CD4-positive, CD25-positive, alpha-beta regulatory T cell (primary cell): ENCODE measurements around the gene ZBTB7A. TPM values are rescaled to one million over a fixed set of nuclear protein-coding genes. Genes with fewer than 3 reads are reported as not detected.

Experiments
- ATAC-seq, 2 donors: fragments of 150-1000 bp; cut with Tn5 transposase; one replicate each; pipeline ENCODE4 v1.10.0; 2021; ENCODE audit warnings: low read depth in 2 of 2, moderate number of reproducible peaks in 2 of 2, moderate library complexity in 1 of 2
- DNase-seq, 3 donors: peaks; one replicate each; pipeline versions ENCODE4 v3.0.0 to v3.0.0-alpha.2; 2012 to 2022; ENCODE audit warnings: mixed read lengths in 1 of 3
- H3K27ac ChIP-seq: one replicate; pipeline ENCODE4 v1.7.0; 2013; ENCODE audit warnings: mild to moderate bottlenecking, low read length; ENCODE audit not compliant: insufficient read depth, poor library complexity, severe bottlenecking
- H3K27me3 ChIP-seq: one replicate; pipeline ENCODE4 v1.7.0; 2013; ENCODE audit warnings: low read length; ENCODE audit not compliant: control insufficient read depth, insufficient read depth
- H3K36me3 ChIP-seq: one replicate; pipeline ENCODE4 v1.7.0; 2013; ENCODE audit warnings: mild to moderate bottlenecking, low read length, moderate library complexity; ENCODE audit not compliant: control insufficient read depth, insufficient read depth
- H3K4me1 ChIP-seq: 2 replicates; pipeline ENCODE4 v1.7.0; 2013; ENCODE audit warnings: mild to moderate bottlenecking, low read length; ENCODE audit not compliant: insufficient read depth, control insufficient read depth, poor library complexity, severe bottlenecking
- H3K4me3 ChIP-seq: one replicate; pipeline ENCODE4 v1.7.0; 2013; ENCODE audit warnings: low read depth, mild to moderate bottlenecking, low read length, moderate library complexity
- H3K9me3 ChIP-seq, 2 experiments: 1 replicate in 1 of 2; 2 replicates in 1 of 2; pipeline ENCODE4 v1.7.0; 2013; ENCODE audit warnings: low read length in 2 of 2, mild to moderate bottlenecking in 1 of 2, moderate library complexity in 1 of 2; ENCODE audit not compliant: control insufficient read depth in 2 of 2
- H3K27ac Mint-ChIP-seq, 3 donors: one replicate each; pipeline ENCODE4 v1.8.0; 2020 to 2022; ENCODE audit warnings: mild to moderate bottlenecking in 3 of 3, mixed read lengths in 3 of 3, moderate library complexity in 2 of 3
- H3K27me3 Mint-ChIP-seq: one replicate; pipeline ENCODE4 v1.8.0; 2022; ENCODE audit warnings: mild to moderate bottlenecking, mixed read lengths
- H3K36me3 Mint-ChIP-seq: one replicate; pipeline ENCODE4 v1.8.0; 2020; ENCODE audit warnings: mixed read lengths
- H3K4me1 Mint-ChIP-seq, 4 donors: one replicate each; pipeline ENCODE4 v1.8.0; 2020 to 2022; ENCODE audit warnings: mixed read lengths in 4 of 4, mild to moderate bottlenecking in 1 of 4
- H3K4me3 Mint-ChIP-seq, 4 donors: one replicate each; pipeline ENCODE4 v1.8.0; 2020 to 2022; ENCODE audit warnings: mild to moderate bottlenecking in 4 of 4, mixed read lengths in 4 of 4, moderate library complexity in 3 of 4
- H3K9me3 Mint-ChIP-seq, 7 donors: one replicate each; pipeline ENCODE4 v1.8.0; 2020 to 2022; ENCODE audit warnings: mixed read lengths in 7 of 7, mild to moderate bottlenecking in 3 of 7, moderate library complexity in 2 of 7
- polyA plus RNA-seq, 4 donors: library from polyadenylated mRNA; unstranded; fragments of 300-500 nt; fragmentation: Illumina TruSeq; gene quantifications; one replicate each; pipeline ENCODE4 v1.2.3, GENCODE V29; 2021
- total RNA-seq: library from RNA; stranded (reverse); gene quantifications from one replicate; pipeline ENCODE4 v1.2.3, GENCODE V29; 2022

ZBTB7A gene
- total RNA-seq (50.5 TPM), polyA plus RNA-seq (10 to 100 TPM; 19.6 to 30.4 (median 23.7) TPM)

DNA sequence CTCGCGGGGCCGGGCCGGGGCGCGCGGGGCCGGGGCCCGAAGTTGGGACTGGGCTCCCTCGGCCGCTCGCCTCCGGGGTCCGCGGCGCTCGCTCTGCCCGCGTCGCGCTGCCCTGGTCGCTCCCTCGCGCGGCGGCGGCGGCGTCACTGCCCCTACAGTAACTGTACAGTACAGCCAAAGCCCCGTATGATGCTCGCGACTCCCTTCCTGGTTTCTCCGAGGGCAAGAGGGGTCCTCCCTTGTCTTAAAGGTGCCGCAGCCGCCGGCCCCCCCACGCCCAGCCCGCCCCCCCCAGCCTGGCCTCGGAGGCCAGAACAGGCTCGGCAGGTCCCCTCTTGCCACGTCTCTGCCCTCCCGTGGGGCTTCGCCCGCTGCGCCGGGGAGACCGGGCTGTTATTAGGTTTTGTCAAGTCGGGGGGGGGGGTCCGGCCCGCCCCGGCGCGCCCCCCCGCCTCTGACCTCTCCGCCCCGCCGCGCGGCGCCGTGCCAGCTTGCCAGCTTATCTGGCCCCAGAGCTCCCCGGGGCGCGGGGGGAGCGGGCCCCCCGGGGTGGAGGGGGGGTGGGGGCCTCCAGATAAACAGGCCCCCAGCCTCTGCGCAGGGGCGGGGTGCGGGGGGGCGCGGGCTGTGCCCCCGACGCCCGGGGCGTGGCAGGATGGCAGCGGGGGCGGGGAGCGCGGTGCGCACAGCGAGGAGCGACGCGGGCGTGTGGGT, at the start of gene ZBTB7A:
TSS of gene ZBTB7A (minus strand) at position 218 of the 714 bp plus-strand sequence. CDS start 11,667 bp downstream, outside the sequence.
- H3K4me3 Mint-ChIP-seq = peak within 1 kb of the TSS; percentile 92 to 100 (median 94)
- H3K36me3 ChIP-seq = peaks cover 8% of the 10 kb centered on the region
- peak within 1 kb of the TSS in 2 of 3 donors; percentile 91 to 94 for H3K27ac Mint-ChIP-seq
- H3K27ac ChIP-seq = peak within 1 kb of the TSS; percentile 90
- no peak within 1 kb of the TSS for H3K4me3 ChIP-seq
- no peaks in the 10 kb centered on the region for H3K9me3 ChIP-seq
- ATAC-seq (peak; percentile 32 to 38), DNase-seq (peak; percentile 75 to 87 (median 80))
- H3K4me1 ChIP-seq = peaks cover 58% of the 10 kb centered on the region
- no peaks in the 10 kb centered on the region for H3K36me3 Mint-ChIP-seq
- H3K9me3 Mint-ChIP-seq = peaks cover 0 to 3% (median 0%) of the 10 kb centered on the region in 7 donors
- H3K27me3 ChIP-seq = no peaks in the 10 kb centered on the region
- no peaks in the 10 kb centered on the region for H3K27me3 Mint-ChIP-seq
- peaks cover 11 to 47% (median 13%) of the 10 kb centered on the region in 4 donors for H3K4me1 Mint-ChIP-seq

DNA sequence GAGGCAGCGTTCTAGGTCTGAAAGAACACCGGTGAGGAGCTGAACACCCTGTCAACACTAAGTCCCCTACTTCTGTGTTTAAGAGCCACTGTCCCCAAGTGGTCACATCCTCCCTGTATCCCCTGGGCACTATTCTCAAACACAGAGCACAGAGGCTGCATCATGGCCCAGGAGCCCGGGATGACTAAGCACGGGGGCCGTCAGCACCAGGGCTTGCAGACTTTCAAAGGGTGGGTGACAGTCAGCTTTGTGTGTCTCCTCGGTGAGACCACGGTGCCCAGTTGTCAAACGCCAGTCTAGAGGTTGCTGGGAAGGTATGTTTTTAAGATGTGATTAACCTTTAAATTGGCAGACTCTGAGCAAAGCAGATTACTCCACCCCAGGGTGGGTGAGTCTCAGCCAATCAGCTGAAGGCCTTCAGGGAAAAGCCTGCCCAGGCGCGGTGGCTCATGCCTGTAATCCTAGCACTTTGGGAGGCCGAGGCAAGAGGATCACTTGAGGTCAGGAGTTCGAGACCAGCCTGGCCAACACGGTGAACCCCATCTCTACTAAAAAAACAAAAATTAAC, 49.2 kb upstream of the ZBTB7A start:
- H3K27ac ChIP-seq = peak overlapping the region; percentile 70
- DNase-seq (no peak), ATAC-seq (no peak)
- Mint-ChIP-seq H3K36me3 (peaks cover 18% of the 10 kb centered on the region), H3K4me1 (peaks cover 5 to 55% (median 16%) of the 10 kb centered on the region in 4 donors), H3K27ac (peak overlapping the region in 2 of 3 donors; percentile 87 to 92), H3K27me3 (no peaks in the 10 kb centered on the region), H3K4me3 (peak overlapping the region in 1 of 4 donors; percentile 38), H3K9me3 (no peaks in the 10 kb centered on the region)
- peaks cover 21% of the 10 kb centered on the region for H3K4me1 ChIP-seq
- H3K36me3 ChIP-seq = peaks cover 26% of the 10 kb centered on the region
- no peaks in the 10 kb centered on the region for H3K9me3 ChIP-seq
- H3K4me3 ChIP-seq = no peak overlapping the region
- no peaks in the 10 kb centered on the region for H3K27me3 ChIP-seq

GRCh38 chr19:4115050-4115817, 48.5 kb upstream of the ZBTB7A start:
- H3K9me3 ChIP-seq = no peaks in the 10 kb centered on the region
- H3K27ac ChIP-seq = peak overlapping the region; percentile 70
- no peaks in the 10 kb centered on the region for H3K27me3 ChIP-seq
- peak overlapping the region; percentile 26 for H3K4me3 ChIP-seq
- Mint-ChIP-seq H3K9me3 (no peaks in the 10 kb centered on the region), H3K4me1 (peaks cover 5 to 54% (median 16%) of the 10 kb centered on the region in 4 donors), H3K4me3 (peak overlapping the region; percentile 58 to 86 (median 77)), H3K27me3 (no peaks in the 10 kb centered on the region), H3K27ac (peak overlapping the region; percentile 66 to 92 (median 87)), H3K36me3 (peaks cover 21% of the 10 kb centered on the region)
- peaks cover 26% of the 10 kb centered on the region for H3K36me3 ChIP-seq
- H3K4me1 ChIP-seq = peaks cover 21% of the 10 kb centered on the region
- ATAC-seq (peak; percentile 99), DNase-seq (peak; percentile 56 to 93 (median 79))

DNA sequence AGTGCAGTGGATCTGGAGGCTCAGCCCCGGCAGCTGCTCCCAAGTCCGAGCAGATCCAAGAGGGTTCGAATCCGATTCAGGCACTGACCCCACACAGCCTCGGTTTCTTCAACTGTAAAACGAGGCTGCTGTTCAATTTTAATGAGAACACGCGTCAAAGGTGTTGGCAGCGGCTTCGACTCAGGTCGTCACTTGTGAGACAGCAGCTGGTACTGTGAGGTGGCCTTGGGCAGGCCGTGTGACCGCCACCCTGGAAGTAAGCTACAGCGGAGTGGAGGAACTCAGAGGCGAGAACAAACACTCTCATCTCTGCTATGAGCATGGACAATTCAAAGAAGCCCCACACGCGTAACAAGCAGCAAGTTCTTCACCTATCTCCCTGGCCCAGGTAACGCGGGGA, 47.5 kb upstream of the ZBTB7A start:
- Histone ChIP-seq H3K36me3 (peaks cover 22% of the 10 kb centered on the region), H3K4me1 (peaks cover 30% of the 10 kb centered on the region)
- H3K27ac Mint-ChIP-seq = peak overlapping the region in 2 of 3 donors; percentile 66 to 87

GRCh38 chr19:4113398-4114088, 46.8 kb upstream of the ZBTB7A start:
- Mint-ChIP-seq H3K27ac (peak overlapping the region in 2 of 3 donors; percentile 87 to 91), H3K4me1 (peaks cover 7 to 68% (median 19%) of the 10 kb centered on the region in 4 donors)
- no peak for ATAC-seq

More for the DNA sequence above, 47.5 kb upstream of the ZBTB7A start:
- H3K4me1 Mint-ChIP-seq = peaks cover 3 to 62% (median 15%) of the 10 kb centered on the region in 4 donors
- Histone ChIP-seq H3K27ac (no peak overlapping the region), H3K4me3 (no peak overlapping the region), H3K9me3 (no peaks in the 10 kb centered on the region), H3K27me3 (no peaks in the 10 kb centered on the region)
- ATAC-seq (no peak), DNase-seq (no peak)
- peak overlapping the region in 1 of 4 donors; percentile 11 for H3K4me3 Mint-ChIP-seq
- no peaks in the 10 kb centered on the region for H3K9me3 Mint-ChIP-seq
- H3K36me3 Mint-ChIP-seq = peaks cover 18% of the 10 kb centered on the region
- no peaks in the 10 kb centered on the region for H3K27me3 Mint-ChIP-seq

DNA sequence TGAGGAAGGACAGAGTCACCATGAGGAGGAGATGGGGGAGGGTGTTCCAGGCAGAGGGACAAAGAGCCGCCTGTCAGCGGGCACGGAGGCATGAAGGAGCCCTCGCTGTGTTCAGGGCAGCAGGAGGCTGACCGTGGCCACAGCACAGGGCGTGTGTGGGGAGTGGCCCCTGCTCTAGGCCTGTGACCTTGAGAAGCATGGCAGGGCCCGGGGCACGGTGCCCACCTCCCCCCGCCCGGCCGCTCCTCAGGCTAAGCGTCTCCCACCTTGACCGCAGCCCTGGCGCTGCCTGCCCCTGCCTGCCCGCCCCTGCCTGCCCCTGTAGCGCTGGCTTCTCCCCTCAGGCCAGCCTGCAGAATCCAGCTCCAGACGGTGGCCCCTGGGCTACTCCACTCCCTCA, 45.7 kb upstream of the ZBTB7A start:
- H3K9me3 ChIP-seq = no peaks in the 10 kb centered on the region
- Mint-ChIP-seq H3K4me1 (peaks cover 7 to 72% (median 18%) of the 10 kb centered on the region in 4 donors), H3K9me3 (no peaks in the 10 kb centered on the region), H3K27ac (no peak overlapping the region), H3K4me3 (no peak overlapping the region), H3K36me3 (peaks cover 18% of the 10 kb centered on the region), H3K27me3 (no peaks in the 10 kb centered on the region)
- peaks cover 14% of the 10 kb centered on the region for H3K36me3 ChIP-seq
- ATAC-seq = no peak
- H3K27me3 ChIP-seq = no peaks in the 10 kb centered on the region
- H3K4me1 ChIP-seq = peaks cover 39% of the 10 kb centered on the region
- H3K4me3 ChIP-seq = no peak overlapping the region
- no peak for DNase-seq
- no peak overlapping the region for H3K27ac ChIP-seq

More at GRCh38 chr19:4113398-4114088, 46.8 kb upstream of the ZBTB7A start:
- peaks cover 18% of the 10 kb centered on the region for H3K36me3 Mint-ChIP-seq
- no peaks in the 10 kb centered on the region for H3K9me3 Mint-ChIP-seq
- Histone ChIP-seq H3K27me3 (no peaks in the 10 kb centered on the region), H3K4me3 (no peak overlapping the region), H3K4me1 (peaks cover 36% of the 10 kb centered on the region), H3K36me3 (peaks cover 22% of the 10 kb centered on the region), H3K27ac (no peak overlapping the region), H3K9me3 (no peaks in the 10 kb centered on the region)
- no peak for DNase-seq
- no peaks in the 10 kb centered on the region for H3K27me3 Mint-ChIP-seq
- H3K4me3 Mint-ChIP-seq = peak overlapping the region in 2 of 4 donors; percentile 61 to 68

- DNase-seq (no peak), ATAC-seq (no peak)
- H3K9me3 Mint-ChIP-seq = no peaks in the 10 kb centered on the region
- Histone ChIP-seq H3K27me3 (no peaks in the 10 kb centered on the region), H3K27ac (peak overlapping the region; percentile 84), H3K4me1 (peaks cover 45% of the 10 kb centered on the region), H3K36me3 (peaks cover 11% of the 10 kb centered on the region), H3K4me3 (no peak overlapping the region), H3K9me3 (no peaks in the 10 kb centered on the region)
- no peaks in the 10 kb centered on the region for H3K27me3 Mint-ChIP-seq
- peaks cover 0 to 77% (median 21%) of the 10 kb centered on the region in 4 donors for H3K4me1 Mint-ChIP-seq
- peaks cover 15% of the 10 kb centered on the region for H3K36me3 Mint-ChIP-seq
- peak overlapping the region in 1 of 4 donors; percentile 68 for H3K4me3 Mint-ChIP-seq
- H3K27ac Mint-ChIP-seq = peak overlapping the region; percentile 92 to 95 (median 95)
Observed at GRCh38 chr19:4109626-4109945, 42.9 kb upstream of the ZBTB7A start.
